ENCODE results near the gene PRXL2A.
"Not testable (repeated sequence)": the region's sequence is repeated elsewhere in the genome, so short reads cannot be mapped to it uniquely, and the experiment has no call there.

The PRXL2A gene

DNA sequence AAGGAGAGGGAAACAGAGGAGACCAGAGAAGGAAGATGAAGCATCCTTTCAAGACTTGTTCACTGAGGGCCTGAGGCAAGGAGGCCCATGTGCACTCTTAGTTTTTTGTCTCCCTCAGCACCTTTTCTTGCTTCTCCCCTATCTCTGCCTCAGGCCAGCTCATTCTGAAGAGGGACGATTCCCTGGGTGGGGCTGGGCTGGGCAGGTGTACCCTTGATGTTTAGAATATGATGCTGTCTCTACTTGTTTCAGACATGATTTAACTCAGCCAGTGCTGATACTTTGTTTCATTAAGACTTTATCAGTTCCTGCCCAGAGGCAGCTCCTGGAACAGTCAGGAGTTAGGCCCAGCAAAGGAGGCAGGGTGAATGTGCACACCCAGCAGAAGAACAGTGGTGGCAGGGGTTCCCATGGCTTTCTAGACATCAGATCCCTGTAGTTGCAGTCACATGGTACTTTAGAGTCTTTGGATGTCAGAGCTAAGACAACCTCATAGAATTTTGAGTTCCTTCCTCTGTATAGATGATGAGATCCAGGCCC, 3.4 kb downstream of the PRXL2A start:
- no peak for DNase-seq (ENCODE audit: low read depth)

DNA sequence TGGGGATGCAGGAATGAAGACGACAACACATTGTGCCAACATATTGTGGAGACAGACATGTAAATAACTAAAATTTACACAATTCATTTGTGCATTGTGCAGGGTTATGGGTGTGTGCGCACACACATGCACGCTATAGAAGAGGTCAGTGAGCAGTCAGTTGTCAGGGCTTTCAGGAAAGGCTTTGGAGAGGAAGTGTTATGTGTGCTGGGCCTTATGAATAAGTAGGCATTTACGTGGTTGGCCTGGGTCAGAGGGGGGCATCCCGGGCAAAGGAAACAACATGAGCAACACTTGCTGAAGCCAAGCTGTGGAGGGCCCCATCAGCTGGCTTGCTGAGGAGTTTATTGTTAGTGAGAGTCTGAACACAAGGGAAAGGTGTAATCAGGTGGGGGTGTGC, 4.1 kb downstream of the PRXL2A start:
- no peak for DNase-seq (ENCODE audit: low read depth)

DNA sequence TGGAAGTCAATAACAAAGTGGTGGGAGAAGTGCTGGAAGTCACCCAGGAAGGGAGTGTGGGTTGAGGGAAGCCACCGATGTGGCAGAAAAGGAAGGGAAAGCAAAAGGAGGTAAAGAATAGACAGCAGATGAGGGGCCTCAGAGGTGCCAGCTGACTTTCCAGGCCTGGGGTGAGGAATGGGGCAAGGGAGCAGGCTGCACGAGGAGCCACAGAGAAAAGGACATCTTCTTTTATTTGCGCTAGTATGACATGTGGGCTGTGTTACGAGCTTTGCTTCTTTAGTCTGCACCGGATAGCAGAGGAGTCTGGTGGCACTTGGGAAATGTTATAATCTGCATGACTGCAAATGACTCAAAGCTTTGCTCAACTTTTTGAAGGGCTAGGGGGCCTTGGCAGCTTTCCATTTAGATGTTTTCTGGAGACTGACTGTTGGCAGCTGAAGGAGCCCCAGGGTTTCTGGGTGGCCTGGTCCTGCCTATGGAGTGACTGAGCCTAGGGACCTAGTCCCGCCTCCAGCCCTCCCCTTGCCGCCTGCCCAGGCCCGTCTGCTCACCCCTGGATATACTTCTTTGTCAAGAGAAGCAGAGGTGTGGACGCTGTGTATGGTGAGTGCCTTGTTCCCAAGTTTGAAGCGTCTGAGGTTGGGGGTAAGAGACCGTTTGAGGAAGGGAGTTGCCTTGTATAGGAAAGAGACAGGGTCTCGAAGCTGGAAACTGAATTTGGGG, 5.1 kb downstream of the PRXL2A start:
- no peak for DNase-seq (ENCODE audit: low read depth)

DNA sequence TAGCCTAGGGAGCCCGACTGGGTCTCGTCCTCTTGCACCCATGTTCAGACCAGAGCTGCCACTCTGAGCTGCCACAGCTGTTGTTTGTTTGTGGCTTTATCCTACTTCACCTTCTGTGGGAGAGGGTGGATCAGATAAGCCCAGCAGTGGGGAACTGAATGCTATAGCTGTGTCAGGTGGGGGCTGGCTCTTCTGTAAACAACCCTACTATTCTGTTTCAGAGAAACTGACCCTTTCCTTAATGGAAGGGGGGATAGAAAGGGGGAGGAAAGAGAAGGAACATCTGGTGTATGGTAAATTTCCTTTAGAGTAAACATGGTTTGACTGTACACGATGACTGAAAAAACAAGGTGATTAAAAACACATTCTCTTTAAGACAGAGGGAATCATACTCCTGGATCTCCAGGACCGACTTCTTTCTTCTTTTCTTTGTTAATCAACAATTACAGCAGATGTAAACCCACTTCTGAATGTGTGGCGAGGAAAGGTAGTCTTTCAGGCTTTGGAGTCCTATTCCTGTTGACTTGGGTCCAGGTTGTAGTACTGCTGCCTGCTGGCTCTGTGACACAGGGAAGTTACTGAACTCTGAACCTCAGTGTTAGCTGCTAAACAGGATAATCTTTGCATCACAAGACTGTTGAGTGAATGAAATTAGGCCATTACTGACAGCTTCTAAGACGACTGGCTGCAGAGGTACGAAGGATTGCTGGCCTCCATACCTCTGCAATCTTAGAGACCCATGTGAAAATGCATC, 6.0 kb downstream of the PRXL2A start:
- no peak for DNase-seq (ENCODE audit: low read depth)

DNA sequence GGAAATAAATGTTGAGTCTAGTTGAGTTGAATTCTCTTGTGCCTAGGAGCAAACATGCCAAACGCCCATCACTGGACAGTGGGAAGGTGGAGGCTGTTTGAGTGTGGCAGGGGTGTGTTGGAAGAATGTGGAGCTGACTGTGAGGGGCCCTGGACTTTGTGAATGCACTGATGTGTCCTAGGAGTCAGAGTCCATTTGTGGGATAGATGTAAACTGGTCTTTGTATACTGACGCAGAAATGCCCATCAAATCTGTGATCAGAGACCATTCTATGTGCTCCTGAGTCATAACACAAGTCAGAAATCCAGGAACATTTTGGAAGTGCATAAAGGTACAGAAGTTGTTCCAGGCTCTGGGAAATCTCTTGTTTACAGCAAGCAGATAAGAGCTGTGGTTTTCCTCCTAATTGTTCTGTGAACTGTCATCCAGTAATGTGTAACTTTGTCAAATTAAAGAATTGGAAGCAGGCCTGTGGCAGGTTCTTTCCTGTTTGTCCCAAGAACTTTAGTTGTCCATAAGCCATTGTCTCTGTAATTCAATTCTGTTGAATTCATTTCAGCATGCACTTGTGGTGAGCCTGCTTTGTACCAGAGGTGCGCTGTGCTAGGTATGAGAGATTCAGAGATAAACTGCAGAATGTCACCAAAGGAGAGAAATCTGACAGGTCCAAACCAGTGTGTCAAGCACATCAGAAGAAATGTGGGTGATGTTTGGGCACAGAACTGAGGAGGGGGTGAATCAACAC, 7.6 kb downstream of the PRXL2A start:
- no peak for DNase-seq (ENCODE audit: low read depth)

DNA sequence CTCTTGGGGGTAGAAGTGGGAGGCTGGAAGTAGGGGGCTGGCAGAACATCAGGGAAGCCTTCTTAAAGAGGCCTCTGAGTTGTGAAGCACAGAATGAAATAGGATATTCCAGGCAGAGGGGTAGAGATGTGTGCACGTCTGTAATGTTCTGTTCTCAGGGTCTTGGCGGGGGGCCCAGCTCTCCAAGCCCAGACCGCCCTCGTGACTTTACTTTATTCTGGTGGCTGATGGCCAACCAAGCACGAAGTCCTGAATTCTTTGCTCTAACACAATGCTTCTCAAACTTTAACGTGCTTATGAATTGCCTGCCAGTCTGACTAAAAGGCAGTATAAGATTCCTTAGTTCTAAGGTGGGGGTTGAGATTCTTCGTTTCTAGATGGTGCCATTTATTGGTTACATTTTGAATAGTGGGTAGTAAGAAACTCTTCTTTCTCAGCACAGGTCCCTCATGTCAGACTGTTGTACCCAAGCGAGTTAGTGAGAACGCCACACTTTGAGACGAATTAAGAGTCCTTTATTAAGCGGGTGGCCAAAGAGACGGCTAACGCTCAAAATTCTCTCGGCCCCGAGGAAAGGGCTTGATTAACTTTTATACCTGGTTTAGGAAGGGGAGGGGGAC, 8.2 kb downstream of the PRXL2A start:
- DNase-seq (ENCODE audit: low read depth) = no peak

DNA sequence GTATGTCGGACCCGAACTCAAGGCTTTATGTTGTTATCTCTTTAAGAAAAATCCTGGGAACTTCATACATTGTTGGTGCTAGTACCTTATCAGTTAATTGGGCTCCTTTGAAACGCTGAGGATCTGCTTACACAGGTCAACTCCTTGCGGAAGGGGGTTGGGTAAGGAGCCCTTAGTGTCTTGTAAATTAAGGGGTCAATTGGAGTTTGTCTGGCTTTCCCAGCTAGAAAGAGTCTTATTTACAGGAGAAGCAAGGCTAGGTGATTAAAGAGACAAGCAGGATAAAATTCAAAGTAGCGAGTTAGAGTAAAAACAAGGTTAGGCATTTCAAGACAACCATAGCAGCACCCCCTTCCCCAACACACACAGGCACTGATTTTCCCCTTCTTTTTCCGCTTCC, 8.9 kb downstream of the PRXL2A start:
- DNase-seq (ENCODE audit: low read depth) = not testable (repeated sequence)

DNA sequence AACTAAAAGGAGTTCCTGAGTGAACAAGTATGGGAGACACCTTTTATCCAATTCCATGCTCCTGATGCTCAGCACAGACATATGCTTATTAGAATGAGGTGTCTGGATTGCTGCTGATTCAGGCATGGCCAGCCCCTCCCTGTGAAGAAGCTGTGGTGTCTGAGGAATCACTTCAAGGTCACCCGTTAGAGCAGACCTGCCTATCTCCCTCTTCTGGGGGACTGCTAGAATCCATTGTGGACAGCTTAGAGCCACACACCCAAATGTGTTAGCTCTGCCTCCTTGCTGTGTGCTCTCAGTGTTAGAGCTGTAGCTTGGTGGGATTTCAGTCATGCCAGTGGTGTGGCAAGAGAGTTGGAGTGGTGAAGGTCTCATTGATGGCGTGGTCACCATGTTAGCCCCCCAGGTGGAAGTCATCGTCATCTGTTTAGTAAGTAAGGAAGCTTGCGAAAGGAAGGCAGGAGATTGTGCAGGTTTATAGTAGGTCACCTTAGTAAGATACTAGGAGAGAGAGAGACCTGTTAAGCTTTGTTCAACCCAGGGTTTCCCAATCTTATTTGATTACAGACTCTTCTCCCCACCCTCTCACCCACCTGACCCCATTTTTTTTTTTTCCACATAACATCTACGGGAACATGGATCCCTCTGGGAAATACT, 12.8 kb downstream of the PRXL2A start:
- no peak for DNase-seq (ENCODE audit: low read depth)

DNA sequence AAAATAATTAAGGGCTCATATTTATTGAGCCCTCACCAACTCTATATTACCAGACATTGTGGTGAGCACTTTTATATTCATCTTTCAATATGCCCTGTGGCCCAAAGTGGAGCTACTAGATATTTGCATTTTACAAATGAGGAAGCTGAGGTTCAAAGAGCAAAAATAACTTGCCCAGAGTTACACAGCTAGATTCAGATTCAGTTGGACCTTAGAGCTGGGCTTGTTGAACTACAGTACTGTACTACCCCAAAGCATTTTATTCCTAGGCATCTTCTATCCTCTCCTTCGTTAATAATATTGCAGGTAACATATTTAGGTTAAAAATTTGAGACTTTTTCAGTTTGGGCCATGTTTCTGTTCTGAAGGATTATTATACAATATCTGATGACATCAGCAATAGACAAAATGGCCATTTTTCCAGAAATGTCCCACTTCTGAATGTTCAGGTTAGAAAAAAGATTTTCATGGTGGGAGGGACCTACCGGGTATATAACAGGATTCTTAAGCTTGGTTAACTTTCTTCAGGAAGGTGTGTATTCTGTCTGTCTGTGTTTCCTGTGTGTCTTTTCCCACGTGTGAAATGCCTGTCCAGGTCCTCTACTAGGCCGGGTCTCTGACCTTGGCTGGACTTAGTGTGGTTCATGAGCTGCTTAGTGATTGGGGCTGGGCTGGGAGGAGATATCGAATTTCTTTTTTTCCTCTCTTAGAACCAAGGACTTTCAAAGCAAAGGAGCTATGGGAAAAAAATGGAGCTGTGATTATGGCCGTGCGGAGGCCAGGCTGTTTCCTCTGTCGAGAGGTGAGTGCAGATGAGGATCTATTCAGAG, 13.6 kb downstream of the PRXL2A start:
- no peak for DNase-seq (ENCODE audit: low read depth)

DNA sequence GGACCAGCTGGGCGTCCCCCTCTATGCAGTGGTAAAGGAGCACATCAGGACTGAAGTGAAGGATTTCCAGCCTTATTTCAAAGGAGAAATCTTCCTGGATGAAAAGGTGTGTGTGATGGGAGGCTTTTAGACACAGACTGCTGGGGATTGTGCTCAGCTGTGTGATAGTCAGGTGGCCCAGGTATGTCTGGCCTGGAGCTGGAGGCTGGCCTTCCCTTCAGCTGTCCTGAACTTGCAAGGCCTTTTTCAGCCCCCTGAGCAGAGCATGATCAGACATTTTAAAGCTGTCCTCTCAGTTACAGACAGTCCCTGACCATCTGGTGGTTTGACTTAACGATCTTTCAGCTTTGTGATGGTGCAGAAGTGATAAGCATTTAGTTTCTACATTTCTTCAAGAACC, 17.6 kb downstream of the PRXL2A start:
- no peak for DNase-seq (ENCODE audit: low read depth)

DNA sequence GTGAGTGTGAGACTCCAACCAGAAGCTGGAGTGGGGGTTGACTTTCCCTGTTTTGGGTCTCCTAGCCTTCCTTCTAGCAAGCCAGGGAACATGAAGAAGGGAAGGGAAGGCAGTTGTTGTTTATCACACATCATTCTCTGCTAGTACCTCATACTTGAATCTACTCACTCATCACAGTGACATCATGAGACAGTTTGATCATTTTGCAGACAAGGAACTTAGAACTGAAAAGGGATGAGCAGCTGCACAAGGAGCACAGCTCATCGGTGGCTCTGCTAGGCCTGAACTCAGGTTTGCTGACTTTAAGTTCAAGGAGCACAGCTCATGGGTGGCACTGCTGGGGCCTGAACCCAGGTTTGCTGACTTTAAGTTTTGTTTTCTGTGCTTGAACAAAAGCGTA, 19.2 kb downstream of the PRXL2A start:
- DNase-seq (ENCODE audit: low read depth) = no peak

DNA sequence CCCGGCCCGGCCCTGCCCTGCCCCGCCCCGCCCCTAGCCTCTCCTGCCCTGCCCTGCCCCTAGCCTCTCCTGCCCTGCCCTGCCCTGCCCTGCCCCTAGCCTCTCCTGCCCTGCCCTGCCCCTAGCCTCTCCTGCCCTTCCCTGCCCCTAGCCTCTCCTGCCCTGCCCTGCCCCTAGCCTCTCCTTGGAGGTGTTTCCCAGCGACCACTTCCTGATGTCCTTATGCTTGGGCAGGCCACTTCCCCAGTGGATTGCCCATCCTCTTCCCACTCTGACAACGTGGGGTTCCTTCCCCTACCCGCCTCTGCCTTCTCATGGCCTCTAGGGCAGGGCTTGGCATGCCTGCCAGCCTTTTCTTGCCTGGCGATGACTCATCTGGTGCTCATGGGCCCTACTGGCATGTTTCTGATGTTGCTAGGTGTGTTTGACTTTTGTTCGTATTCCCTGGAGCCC, 21.2 kb downstream of the PRXL2A start:
- no peak for DNase-seq (ENCODE audit: low read depth)

DNA sequence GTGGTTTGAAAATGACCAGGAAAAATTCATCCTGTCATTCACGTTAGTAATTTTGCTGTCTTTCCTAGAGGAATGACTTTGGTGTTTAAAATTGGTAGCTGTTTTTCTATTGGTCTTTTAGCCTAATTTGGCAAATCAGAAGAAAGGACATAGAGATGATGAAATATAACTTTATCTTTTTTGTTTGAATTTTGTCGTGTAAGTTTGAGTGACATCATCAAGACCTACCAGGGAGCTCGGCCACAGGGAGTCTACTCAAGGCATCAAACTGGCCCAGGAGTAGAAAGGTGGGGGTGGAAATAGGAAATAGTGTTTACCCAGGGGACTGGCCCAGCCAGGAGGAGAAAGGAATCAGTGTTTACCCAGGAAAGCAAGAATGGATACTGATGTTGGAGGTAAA, 24.8 kb downstream of the PRXL2A start:
- no peak for DNase-seq (ENCODE audit: low read depth)

DNA sequence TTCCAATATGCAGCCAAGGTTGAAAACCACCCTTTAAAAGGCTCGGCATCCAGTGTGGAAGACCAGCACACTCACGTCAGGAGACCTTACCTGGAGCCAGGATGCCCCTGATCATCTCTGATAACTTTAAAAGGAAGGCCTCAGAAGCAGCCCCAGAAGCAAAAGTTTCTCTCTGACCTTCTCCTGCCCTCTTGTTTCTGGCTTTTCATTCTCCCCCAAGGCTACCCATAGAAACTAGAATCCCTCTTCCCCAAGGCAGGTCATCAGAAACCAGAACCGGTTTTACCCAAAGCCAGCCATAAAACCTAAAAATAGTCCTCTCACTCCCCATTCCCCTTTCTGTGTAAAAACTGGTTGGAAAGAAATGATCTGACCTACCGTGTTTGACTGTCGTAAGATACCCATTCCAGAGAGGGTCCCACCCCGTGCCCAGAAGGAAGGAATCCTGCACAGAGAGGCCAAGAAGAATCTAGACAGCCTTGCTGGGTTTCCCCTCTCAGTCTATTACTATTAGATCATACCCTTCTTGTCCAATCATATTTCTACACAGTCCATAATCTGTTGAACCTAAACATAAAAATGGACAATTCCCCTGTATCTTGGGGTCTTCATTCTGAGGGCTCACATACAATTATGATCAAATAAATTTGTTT, 28.2 kb downstream of the PRXL2A start:
- no peak for DNase-seq (ENCODE audit: low read depth)

DNA sequence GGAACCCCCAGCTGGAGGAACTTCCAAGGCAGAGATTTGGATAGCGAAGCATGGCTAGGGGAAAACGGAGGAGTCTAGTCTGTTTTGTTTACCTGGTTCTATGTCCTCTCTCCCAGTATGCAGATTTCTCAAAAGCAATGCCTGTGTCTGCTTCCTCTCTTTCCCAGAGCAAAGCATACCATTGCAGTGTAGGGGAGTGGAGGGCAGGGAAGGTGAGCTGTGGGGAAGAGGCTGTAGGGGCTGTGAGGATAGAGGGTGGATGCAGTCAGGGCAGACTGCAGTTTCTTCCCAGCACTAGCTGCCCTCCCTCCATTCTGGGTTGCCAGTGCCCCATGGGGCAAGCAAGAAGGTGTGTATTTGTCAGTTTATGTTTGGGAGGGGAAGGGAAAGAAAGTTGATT, 28.9 kb downstream of the PRXL2A start:
- no peak for DNase-seq (ENCODE audit: low read depth)

DNA sequence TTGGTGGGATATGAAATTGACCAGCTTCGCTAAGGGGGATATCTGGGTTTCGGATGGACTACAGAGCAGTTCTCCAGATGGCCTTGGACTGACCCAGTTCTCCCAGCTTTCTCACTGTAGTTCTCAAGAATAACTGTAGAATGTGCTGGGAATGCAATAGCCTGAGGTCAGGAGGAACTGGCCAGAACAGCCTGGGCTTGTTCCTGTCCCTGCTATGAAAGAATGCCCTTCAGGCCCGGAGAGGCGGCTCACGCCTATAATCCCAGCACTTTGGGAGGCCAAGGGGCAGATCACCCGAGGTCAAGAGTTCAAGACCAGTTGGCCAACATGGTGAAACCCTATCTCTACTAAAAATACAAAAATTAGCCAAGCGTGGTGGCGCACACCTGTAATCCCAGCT, 33.5 kb downstream of the PRXL2A start:
- DNase-seq (ENCODE audit: low read depth) = no peak

DNA sequence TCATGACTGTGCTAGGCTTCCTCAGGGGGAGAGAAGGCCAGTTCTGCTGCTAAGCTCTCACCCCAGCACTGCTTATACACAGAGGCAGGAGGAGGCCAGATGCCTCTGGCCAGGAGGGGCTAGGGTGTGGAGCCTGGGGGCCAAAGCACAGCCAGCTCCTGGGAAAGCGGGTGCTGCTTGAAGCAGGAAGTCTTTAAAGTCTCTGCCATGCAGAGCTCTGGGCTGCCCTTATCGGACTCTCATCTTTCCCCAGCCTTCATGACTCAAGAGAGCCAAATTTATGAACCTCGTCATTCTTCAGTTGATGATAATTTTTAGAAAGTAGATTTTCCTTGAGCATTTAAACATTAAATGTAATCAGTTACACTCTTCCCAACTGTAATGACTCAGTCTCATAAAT, 34.5 kb downstream of the PRXL2A start:
- no peak for DNase-seq (ENCODE audit: low read depth)

DNA sequence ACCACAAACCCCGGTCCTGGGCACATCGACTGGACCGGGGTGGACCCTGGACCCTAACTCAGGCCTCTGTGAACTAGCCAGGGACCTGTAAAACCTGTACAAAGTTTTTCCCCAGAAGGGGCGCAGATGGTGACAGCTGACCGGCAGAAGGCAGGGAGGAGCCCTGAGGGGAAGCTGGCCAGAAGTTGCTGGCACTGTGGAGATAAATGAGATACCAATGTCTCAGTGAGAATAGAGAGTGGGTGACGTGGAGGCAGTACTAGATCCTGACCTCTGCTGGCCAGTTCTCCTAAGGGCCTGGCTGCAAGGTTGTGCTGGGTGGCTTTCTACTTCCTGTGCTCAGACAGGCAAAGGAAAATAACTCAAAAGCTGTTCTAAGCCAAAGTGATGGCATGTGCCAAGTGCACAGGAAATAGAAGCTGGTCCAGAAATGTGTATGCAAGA, 35.2 kb downstream of the PRXL2A start:
- DNase-seq (ENCODE audit: low read depth) = no peak

DNA sequence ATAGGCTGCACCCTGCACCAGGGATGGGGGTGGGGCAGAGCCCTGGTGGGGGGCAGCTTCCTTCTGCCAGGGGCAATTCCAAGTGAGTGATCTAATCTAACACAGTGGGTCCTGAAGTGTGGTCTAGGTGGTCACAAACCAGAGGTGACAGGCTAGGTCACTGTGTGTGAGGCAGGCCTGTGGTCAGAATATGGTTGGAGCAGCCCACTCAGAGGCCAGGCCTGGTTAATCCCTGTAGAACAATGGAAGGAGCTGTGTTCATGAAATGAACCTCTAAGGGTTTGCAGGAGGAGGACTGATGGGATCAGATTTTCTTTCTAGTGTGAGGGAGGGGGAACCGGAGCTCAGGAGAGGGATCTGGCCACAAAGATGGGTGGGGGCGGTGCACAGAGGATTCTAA, 35.8 kb downstream of the PRXL2A start:
- DNase-seq (ENCODE audit: low read depth) = no peak

DNA sequence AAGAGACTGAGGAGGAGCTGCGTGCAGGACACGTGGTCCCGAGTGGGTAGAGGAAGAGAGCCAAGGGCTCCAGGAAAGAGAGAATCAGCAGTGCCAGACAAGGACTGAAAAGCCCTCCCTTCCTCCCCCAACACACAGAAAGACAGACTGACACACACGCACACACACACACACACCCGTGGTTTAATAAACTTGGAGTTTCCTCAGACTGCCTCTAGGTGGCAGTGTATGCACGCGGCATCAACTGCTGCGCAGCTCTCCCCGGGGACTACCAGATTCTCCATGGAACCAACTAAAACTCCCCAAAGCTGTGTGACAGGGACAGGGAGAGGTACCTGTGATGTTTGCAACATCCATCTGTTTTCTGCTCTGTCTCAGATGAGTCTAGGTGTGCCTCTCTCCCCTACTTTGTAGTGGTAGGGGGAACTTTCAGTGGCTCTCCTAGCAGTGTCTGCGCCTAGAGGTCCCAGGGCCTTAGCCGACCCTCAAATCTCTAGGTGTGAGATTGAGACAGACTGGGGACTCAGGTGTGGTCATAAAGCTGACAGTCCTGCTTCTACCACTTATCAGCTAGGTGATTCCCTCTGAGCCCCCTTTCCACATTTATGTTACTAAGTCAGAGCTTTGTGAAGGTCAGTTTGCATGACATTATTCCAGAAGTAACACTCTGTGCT, 36.4 kb downstream of the PRXL2A start:
- DNase-seq (ENCODE audit: low read depth) = no peak
